ENCODE data around the gene KCNMB2.

The KCNMB2 gene

GRCh38 chr3:178658694-178659325 lies 122.6 kb downstream of the KCNMB2 start:
- no peak for DNase-seq

DNA sequence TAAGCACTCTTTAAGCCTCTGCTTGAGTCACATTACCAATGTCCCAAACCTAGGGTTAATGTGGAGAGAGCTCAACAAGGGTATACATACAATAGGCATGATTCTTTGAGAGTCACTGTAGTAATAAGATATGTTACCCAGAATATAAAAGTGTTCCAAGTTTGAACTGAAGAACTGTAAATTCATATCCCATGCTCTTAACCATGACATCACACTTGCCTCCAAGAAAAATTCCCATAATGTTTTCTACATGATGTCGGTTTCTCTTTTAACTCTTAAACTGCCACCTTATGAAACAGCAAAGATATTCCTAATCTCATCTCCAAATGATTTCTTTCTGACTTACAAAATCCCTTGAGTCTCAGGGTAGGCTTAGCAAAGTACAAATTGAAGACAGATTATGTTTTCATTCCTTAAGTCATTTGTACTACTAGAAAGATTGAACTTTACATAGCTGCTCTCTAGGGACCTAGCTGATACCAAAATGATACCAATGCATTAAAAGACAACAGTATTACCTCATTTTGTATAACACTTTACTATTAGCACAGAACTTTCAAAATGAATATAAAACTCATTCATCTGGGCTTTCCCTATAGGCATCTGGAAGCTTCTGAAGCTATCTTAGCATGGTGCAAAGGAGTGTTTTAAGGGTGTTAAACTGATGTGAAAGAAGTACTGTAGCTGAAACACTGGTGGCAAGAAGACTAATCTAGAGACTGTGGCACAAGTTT lies 127.1 kb downstream of the KCNMB2 start:
- no peak for DNase-seq

DNA sequence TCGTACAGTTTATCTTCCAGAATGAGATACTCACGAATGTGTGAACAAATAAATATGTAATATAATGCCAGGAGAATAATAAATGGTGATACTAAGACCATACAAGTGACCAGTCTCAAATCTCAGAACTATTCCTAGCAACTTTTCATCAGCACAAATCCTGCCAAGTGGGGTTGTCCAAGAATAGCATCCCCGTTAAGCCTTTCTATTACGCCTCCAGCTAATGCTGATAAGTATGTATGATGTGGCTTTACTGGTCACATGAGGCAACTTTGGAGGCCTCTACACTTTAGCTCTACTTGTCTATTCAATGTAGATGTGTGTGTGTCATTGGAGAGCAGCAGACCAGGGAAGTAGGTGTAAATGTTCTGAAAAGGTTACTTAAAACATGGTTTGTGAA lies 129.5 kb downstream of the KCNMB2 start:
- no peak for DNase-seq

DNA sequence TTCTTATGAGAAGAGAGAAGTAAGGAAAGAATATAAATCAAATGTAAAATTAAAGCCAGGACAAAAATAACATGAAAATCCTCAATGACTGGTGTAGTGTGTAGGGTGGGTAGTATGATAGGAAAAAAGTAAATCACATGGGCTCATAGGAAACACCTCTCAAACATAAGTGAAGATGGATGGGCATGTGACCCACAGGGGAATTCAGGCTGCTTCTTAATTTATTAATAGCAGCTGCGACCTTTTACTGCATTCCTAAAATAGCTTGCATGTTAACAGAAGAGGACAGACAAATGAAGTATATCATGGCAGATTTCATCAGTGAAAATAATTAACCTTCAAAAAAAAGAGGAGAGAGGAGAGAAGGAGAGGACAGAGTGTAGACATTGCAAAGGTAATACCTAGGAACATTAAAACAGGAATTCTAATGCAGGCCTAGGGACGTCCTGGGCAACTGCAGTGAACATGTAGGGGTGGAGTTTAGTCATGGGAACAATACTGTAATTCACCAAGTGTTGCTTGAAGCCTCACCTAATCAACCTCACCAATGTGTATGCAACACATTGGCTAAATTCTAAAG lies 132.9 kb downstream of the KCNMB2 start:
- DNase-seq: no peak

- DNase-seq: no peak
Measured at GRCh38 chr3:178669758-178670157, 133.5 kb downstream of the KCNMB2 start.

GRCh38 chr3:178671377-178671776 lies 135.1 kb downstream of the KCNMB2 start:
- no peak for DNase-seq

- DNase-seq: no peak
Measured at GRCh38 chr3:178671791-178672190, 135.6 kb downstream of the KCNMB2 start.

DNA sequence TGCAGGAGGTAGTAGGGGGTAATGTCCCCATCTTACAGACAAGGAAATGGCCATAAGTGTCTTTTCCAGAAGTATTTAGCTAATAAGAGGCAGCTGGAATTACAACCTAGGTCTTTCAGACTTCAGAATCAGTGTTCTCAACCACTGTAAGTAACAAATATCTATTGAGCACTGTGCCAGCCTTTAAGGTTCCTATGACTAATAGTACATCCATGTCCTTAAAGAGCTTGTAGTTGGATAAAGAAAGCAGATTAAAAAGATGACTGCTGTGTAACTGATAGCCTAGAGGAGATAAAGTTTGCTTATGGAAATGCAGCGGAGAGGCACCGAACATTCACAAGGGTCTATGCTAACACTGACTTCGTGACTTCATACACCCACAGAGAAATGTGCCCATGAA lies 136.0 kb downstream of the KCNMB2 start:
- no peak for DNase-seq

GRCh38 chr3:178673529-178673928 lies 137.3 kb downstream of the KCNMB2 start:
- no peak for DNase-seq

DNA sequence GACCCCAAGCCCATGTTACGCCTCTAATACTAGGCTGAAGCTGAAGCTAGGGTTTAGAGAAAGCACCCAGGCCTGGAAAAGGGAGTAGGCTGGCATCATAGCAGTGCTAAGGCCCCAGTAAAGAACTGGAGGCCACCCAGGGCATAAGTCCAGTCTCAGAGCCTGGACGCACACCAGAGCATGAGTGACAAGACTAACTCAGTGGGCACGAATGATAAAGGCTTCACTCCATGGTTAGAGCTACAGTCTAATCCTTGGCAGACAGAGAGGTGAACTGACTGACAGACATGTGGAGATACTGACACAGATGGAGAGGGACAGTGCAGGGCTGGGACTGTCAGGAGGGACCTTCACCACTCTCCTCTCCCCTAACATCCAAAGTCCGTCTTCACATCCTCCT lies 139.8 kb downstream of the KCNMB2 start:
- no peak for DNase-seq

DNA sequence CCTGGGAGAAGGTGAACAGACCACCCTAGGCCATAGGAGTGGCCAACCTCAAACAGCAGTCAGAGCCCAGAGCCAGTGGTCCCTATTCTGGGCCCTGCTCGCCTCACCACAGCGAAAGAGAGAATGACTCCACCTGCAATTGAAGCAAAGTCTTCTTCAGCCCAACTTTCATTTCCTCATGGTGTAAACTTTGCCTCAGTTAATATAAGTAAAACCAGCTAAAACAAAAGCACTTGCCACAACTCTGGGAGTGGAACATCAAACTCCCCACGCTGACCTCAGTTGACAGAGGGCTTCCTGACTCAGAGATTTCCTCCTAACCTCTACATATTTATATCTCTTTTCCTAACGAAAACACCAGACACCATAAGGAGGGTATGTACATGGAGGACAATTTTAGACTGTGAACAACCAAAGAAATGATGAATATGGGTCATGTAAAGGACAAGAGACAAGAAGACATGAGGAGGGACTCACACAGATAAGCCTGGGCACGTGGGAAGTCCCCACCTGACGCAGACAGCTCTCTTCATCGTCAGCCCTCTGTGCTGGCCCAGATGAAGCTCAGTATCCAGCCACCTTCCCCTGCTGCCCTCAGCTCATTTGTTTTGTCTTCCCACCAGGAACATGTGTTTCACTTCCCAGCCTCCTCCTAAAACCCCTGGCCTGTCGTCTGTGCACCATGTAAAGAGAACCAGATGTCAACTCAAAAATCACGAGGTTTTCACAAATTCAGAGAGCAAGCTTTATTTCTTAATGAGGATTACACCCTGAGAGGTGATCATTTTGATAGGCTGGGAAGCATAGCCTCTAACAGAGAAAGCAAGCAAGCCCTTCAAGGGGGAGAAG lies 140.9 kb downstream of the KCNMB2 start:
- no peak for DNase-seq

- no peak for DNase-seq
Measured at GRCh38 chr3:178677961-178678360, 141.7 kb downstream of the KCNMB2 start.

GRCh38 chr3:178680037-178680436 lies 143.8 kb downstream of the KCNMB2 start:
- no peak for DNase-seq

DNA sequence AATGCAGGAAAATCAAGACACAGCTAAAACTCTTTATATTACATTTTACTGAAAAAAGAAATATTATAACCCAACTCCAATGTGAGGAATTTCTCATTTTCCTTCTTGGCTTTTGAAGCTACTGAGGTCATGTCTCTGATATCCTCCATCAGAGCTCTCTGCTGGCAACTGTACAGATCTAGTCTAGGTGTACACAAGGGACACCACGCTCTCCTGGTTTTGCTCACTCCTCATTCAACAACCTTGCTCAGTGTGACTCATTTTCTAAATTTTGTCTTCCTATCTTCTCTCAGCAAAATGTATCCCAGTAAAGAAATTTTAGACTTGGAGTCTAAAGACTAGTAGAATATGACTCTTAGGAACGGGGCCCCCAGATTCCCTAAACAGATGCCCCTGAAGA lies 144.3 kb downstream of the KCNMB2 start:
- DNase-seq: peak; percentile 7

GRCh38 chr3:178684881-178685590 lies 148.8 kb downstream of the KCNMB2 start:
- DNase-seq: no peak

- no peak for DNase-seq
Measured at GRCh38 chr3:178685591-178685906, 149.3 kb downstream of the KCNMB2 start.

DNA sequence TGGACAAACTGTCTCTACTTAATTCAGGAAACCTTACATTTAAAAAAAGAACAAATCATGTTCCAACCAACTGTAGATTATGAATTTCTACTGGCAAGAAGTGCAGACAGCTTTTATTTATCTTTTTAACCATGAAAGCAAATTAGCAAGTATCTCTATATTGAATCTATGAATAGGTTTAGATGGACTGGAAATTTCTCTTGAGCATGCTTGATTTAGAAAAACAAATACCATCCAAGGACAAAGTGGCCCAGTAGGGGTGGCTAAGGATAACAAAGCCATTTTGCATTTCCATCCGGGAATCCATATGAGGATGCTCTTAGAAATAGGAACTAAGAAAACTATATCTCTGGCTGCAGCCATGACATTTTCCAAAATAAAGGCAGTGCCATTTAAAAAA lies 150.6 kb downstream of the KCNMB2 start:
- DNase-seq: peak; percentile 67

- DNase-seq: no peak
Measured at GRCh38 chr3:178690571-178690970, 154.3 kb downstream of the KCNMB2 start.

DNA sequence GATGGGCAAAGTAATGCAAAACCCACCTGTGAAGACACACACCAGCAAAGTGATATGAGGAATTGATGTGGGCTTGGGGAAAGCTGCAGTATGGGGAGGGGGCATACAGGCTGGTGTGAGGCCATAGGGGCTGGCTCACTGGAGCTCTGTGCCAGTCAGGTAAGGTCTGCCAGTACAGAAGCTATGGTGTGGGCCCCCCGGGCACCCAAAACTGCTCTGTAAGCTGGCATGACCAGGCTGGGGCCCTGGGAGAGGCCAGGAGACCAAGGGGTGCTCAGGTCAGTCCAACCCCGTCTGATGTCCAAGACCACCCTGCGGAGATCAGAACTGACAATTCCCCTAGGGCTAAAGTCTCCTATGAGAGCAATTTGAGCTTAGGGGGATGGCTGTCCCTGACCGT lies 163.1 kb downstream of the KCNMB2 start:
- DNase-seq: no peak

DNA sequence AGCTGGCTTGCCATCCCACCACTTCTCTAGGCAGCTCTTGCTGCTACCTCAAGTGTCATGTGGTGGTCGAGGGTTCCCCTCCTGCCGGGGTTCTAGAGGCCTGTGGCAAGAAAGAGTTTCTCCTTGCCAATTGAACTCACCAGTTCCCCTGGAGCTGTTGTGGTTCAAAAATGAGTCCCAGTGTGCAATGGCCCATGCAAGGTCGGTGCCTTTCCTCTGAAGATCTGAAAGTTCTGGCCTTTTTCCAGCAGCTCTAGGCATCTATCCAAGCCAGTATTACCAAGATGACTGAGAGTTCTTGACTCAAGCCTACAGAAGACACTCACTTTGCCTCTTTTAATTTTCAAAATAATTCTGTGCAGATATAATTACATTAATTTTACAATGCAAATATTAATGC lies 163.6 kb downstream of the KCNMB2 start:
- DNase-seq: no peak

GRCh38 chr3:178703268-178703975 lies 167.2 kb downstream of the KCNMB2 start:
- DNase-seq: peak; percentile 7

- DNase-seq: no peak
Measured at GRCh38 chr3:178705925-178706324, 169.7 kb downstream of the KCNMB2 start.
